OCI-LY7 (cell line): ENCODE measurements around the gene CD226. TPM values are rescaled to one million over a fixed set of nuclear protein-coding genes. Genes with fewer than 3 reads are reported as not detected.

Experiments used
- BruUV-seq: library from RNA; stranded (reverse); fragments of 400-500 nt; replicated peaks from 2 replicates; lab custom pipeline; 2021; lab: Mats Ljungman, UMichigan
- CTCF ChIA-PET: fragments of 300-600 bp; sonication (Branson Sonifier 250); formaldehyde crosslinking; loops from one replicate; lab custom pipeline; 2022; ENCODE audit warnings: antibody characterized with exemption; ENCODE audit not compliant: unreplicated experiment; lab: Charles Lee
- POLR2A ChIA-PET: fragments of 300-600 bp; sonication (Branson Sonifier 250); formaldehyde crosslinking; loops from one replicate; lab custom pipeline; 2022; ENCODE audit warnings: antibody characterized with exemption; lab: Charles Lee
- DNase-seq: peaks from one replicate; pipeline ENCODE4 v3.0.0-alpha.2; 2015; ENCODE audit warnings: low spot score
- H2AFZ ChIP-seq: fragments of 200-600 bp; sonication (generic), shearing (Covaris generic); 2 replicates; pipeline ENCODE4 v1.6.1; 2014; ENCODE audit warnings: mild to moderate bottlenecking, antibody characterized with exemption, low read length, moderate library complexity
- H3K27ac ChIP-seq: fragments of 200-600 bp; sonication (generic); 2 replicates; pipeline ENCODE4 v1.5.1; 2014; ENCODE audit warnings: mixed run types, low read depth, mild to moderate bottlenecking, moderate library complexity, low read length, inconsistent platforms; ENCODE audit not compliant: poor library complexity, severe bottlenecking
- H3K36me3 ChIP-seq: fragments of 200-600 bp; sonication (generic); 2 replicates; pipeline ENCODE4 v1.6.1; 2014; ENCODE audit warnings: mild to moderate bottlenecking, antibody characterized with exemption, low read length, moderate library complexity, mixed read lengths; ENCODE audit not compliant: insufficient read depth
- H3K4me1 ChIP-seq: fragments of 200-600 bp; sonication (generic); 2 replicates; pipeline ENCODE4 v1.5.1; 2014; ENCODE audit warnings: mild to moderate bottlenecking, low read length; ENCODE audit not compliant: insufficient read depth, poor library complexity, severe bottlenecking
- H3K4me2 ChIP-seq: fragments of 200-600 bp; sonication (generic); 2 replicates; pipeline ENCODE4 v1.6.1; 2014; ENCODE audit warnings: mild to moderate bottlenecking, low read length
- H3K4me3 ChIP-seq: fragments of 200-600 bp; sonication (generic); 2 replicates; pipeline ENCODE4 v1.5.1; 2014; ENCODE audit warnings: mild to moderate bottlenecking, low read depth, low read length; ENCODE audit not compliant: poor library complexity, severe bottlenecking
- H3K79me2 ChIP-seq: fragments of 200-600 bp; sonication (generic); 2 replicates; pipeline ENCODE4 v1.6.1; 2016; ENCODE audit warnings: low read depth, mild to moderate bottlenecking, low read length, moderate library complexity, mixed read lengths; ENCODE audit not compliant: insufficient read depth
- H3K9me2 ChIP-seq: fragments of 200-600 bp; sonication (generic); 2 replicates; pipeline ENCODE4 v1.6.1; 2016; ENCODE audit warnings: mild to moderate bottlenecking, low read length, mixed read lengths; ENCODE audit not compliant: insufficient read depth
- H3K9me3 ChIP-seq: fragments of 200-600 bp; sonication (generic); 2 replicates; pipeline ENCODE4 v1.6.1; 2014; ENCODE audit warnings: mild to moderate bottlenecking, mixed run types, low read length, mixed read lengths
- H4K20me1 ChIP-seq: fragments of 200-600 bp; sonication (generic); 2 replicates; pipeline ENCODE4 v1.6.1; 2014; ENCODE audit warnings: mild to moderate bottlenecking, antibody characterized with exemption, low read length, moderate library complexity, mixed read lengths; ENCODE audit not compliant: insufficient read depth
- CTCF ChIP-seq: fragments of 200-600 bp; sonication (generic); conservative IDR thresholded peaks from 2 replicates; pipeline ENCODE4 v1.5.1; 2014; ENCODE audit warnings: mild to moderate bottlenecking, antibody characterized with exemption, low read length, moderate library complexity, mixed read lengths
- EZH2phosphoT487 ChIP-seq: fragments of 200-600 bp; sonication (generic); IDR thresholded peaks from 2 replicates; pipeline ENCODE4 v1.6.1; 2018; ENCODE audit warnings: low read depth, borderline replicate concordance, mild to moderate bottlenecking, mixed run types, antibody characterized with exemption, low read length, moderate library complexity, mixed read lengths
- intact Hi-C: fragments of 100-400 bp; cut with micrococcal nuclease; formaldehyde crosslinking; loops from one replicate; pipeline ENCODE4 v1.10.0; 2022; ENCODE audit not compliant: unreplicated experiment
- total RNA-seq, 2 experiments: library from RNA; depleted of rRNA in 1 of 2; stranded (reverse); fragments of >200 nt in 1 of 2; shearing (Covaris generic) in 1 of 2; gene quantifications; 2 replicates each; pipeline ENCODE4 v1.2.3, GENCODE V29; 2014 to 2022

CD226 gene
- total RNA-seq, 2 experiments from 2014 or later: 0.25 TPM; not detected in 1

GRCh38 chr18:69954719-69955480, 7.2 kb upstream of the CD226 start:
- ChIA-PET POLR2A (no interaction called here), CTCF (no interaction called here)
- Histone ChIP-seq H3K79me2 (no peaks in the 10 kb centered on the region), H3K4me2 (no peak overlapping the region), H3K36me3 (no peaks in the 10 kb centered on the region), H3K9me3 (no peaks in the 10 kb centered on the region), H4K20me1 (no peaks in the 10 kb centered on the region), H2AFZ (no peak overlapping the region), H3K4me1 (no peaks in the 10 kb centered on the region), H3K9me2 (no peaks in the 10 kb centered on the region), H3K27ac (no peak overlapping the region), H3K4me3 (no peak overlapping the region)
- DNase-seq: no peak
- no TSS peak for BruUV-seq
- no peak for TF ChIP-seq EZH2phosphoT487
- TF ChIP-seq CTCF: no peak
- intact Hi-C loops: no loop called here

GRCh38 chr18:69953191-69953590, 5.5 kb upstream of the CD226 start:
- H3K79me2 ChIP-seq: no peaks in the 10 kb centered on the region
- no peaks in the 10 kb centered on the region for H3K36me3 ChIP-seq
- no peaks in the 10 kb centered on the region for H4K20me1 ChIP-seq
- no TSS peak for BruUV-seq
- H2AFZ ChIP-seq: no peak overlapping the region
- POLR2A ChIA-PET: no interaction called here
- H3K9me2 ChIP-seq: no peaks in the 10 kb centered on the region
- H3K4me3 ChIP-seq: no peak overlapping the region
- H3K27ac ChIP-seq: no peak overlapping the region
- H3K9me3 ChIP-seq: no peaks in the 10 kb centered on the region
- TF ChIP-seq CTCF (no peak), EZH2phosphoT487 (no peak)
- CTCF ChIA-PET: no interaction called here
- intact Hi-C loops: no loop called here
- no peaks in the 10 kb centered on the region for H3K4me1 ChIP-seq
- no peak overlapping the region for H3K4me2 ChIP-seq
- DNase-seq: no peak

- no TSS peak for BruUV-seq
- Histone ChIP-seq H3K79me2 (no peaks in the 10 kb centered on the region), H3K36me3 (no peaks in the 10 kb centered on the region), H2AFZ (no peak overlapping the region), H4K20me1 (no peaks in the 10 kb centered on the region), H3K4me2 (no peak overlapping the region), H3K4me3 (no peak overlapping the region), H3K9me2 (no peaks in the 10 kb centered on the region), H3K4me1 (no peaks in the 10 kb centered on the region), H3K27ac (no peak overlapping the region), H3K9me3 (no peaks in the 10 kb centered on the region)
- POLR2A ChIA-PET: no interaction called here
- intact Hi-C loops: no loop called here
- CTCF ChIA-PET: no interaction called here
- no peak for DNase-seq
- TF ChIP-seq CTCF (no peak), EZH2phosphoT487 (no peak)
Observed at GRCh38 chr18:69951182-69951581, 3.5 kb upstream of the CD226 start.
